Mesodermal cell (in vitro differentiated cells): ENCODE results near the gene MSH3.
A peak's percentile ranks its signal among the peaks of the same experiment; 100 is the strongest.
"Not testable (repeated sequence)": the region's sequence is repeated elsewhere in the genome, so short reads cannot be mapped to it uniquely, and the experiment has no call there.

Source experiments
- H3K27ac ChIP-seq: 2 replicates; pipeline ENCODE4 v1.7.0; 2013; ENCODE audit warnings: mild to moderate bottlenecking, low read depth, low read length, moderate library complexity; ENCODE audit not compliant: severe bottlenecking
- H3K36me3 ChIP-seq: 2 replicates; pipeline ENCODE4 v1.7.1; 2013; ENCODE audit warnings: mild to moderate bottlenecking, low read length, moderate library complexity; ENCODE audit not compliant: control insufficient read depth, insufficient read depth
- H3K4me1 ChIP-seq: one replicate; pipeline ENCODE4 v1.7.1; 2013; ENCODE audit warnings: mild to moderate bottlenecking, low read length; ENCODE audit not compliant: insufficient read depth, control insufficient read depth, poor library complexity, severe bottlenecking
- H3K4me3 ChIP-seq: 2 replicates; pipeline ENCODE4 v1.7.0; 2013; ENCODE audit warnings: low read length, control low read depth, mild to moderate bottlenecking; ENCODE audit not compliant: insufficient read depth, poor library complexity, severe bottlenecking; ENCODE audit errors: extremely low read depth
- H3K9me3 ChIP-seq: 2 replicates; pipeline ENCODE4 v1.7.1; 2013; ENCODE audit warnings: mild to moderate bottlenecking, low read length, moderate library complexity; ENCODE audit not compliant: control insufficient read depth
- WGBS, 2 experiments: methylation state at CpG; one replicate each; pipeline ENCODE4 v1.1.5; 2013; ENCODE audit warnings: missing lambda C conversion rate in 2 of 2; ENCODE audit not compliant: insufficient coverage in 2 of 2; 5-methylcytosine and 5-hydroxymethylcytosine counted together

MSH3 gene

GRCh38 chr5:80865551-80865950 is 211.1 kb downstream of the MSH3 start:
- H3K36me3 ChIP-seq, result peaks cover 9% of the 10 kb centered on the region
- no peak overlapping the region for H3K4me3 ChIP-seq
- no peaks in the 10 kb centered on the region for H3K9me3 ChIP-seq
- no peak overlapping the region for H3K27ac ChIP-seq
- no CpG with 5 or more reads among the region's 2 CpGs for WGBS, 2 experiments
- peaks cover 10% of the 10 kb centered on the region for H3K4me1 ChIP-seq

- WGBS, 2 experiments, result 100% methylated on average over 1 to 2 of the region's 2 CpGs
- H3K9me3 ChIP-seq, result no peaks in the 10 kb centered on the region
- no peak overlapping the region for H3K27ac ChIP-seq
- peaks cover 9% of the 10 kb centered on the region for H3K36me3 ChIP-seq
- peaks cover 3% of the 10 kb centered on the region for H3K4me1 ChIP-seq
- H3K4me3 ChIP-seq, result no peak overlapping the region
Measured at GRCh38 chr5:80866371-80866770, 211.9 kb downstream of the MSH3 start.

GRCh38 chr5:80867233-80867632 is 212.8 kb downstream of the MSH3 start:
- Histone ChIP-seq H3K27ac (peak overlapping the region; percentile 37), H3K4me3 (no peak overlapping the region), H3K36me3 (peaks cover 8% of the 10 kb centered on the region), H3K9me3 (no peaks in the 10 kb centered on the region), H3K4me1 (peaks cover 4% of the 10 kb centered on the region)

- peaks cover 4% of the 10 kb centered on the region for H3K4me1 ChIP-seq
- no peak overlapping the region for H3K4me3 ChIP-seq
- H3K27ac ChIP-seq, result no peak overlapping the region
- no peaks in the 10 kb centered on the region for H3K9me3 ChIP-seq
- no CpG with 5 or more reads among the region's 3 CpGs for WGBS, 2 experiments
- H3K36me3 ChIP-seq, result peaks cover 15% of the 10 kb centered on the region
Measured at GRCh38 chr5:80870442-80870841, 216.0 kb downstream of the MSH3 start.

GRCh38 chr5:80871541-80871961 is 217.1 kb downstream of the MSH3 start:
- WGBS, 2 experiments, result 57 to 88% methylated on average over 3 to 4 of the region's 4 CpGs
- Histone ChIP-seq H3K27ac (no peak overlapping the region), H3K9me3 (no peaks in the 10 kb centered on the region), H3K36me3 (peaks cover 11% of the 10 kb centered on the region), H3K4me1 (peaks cover 4% of the 10 kb centered on the region), H3K4me3 (no peak overlapping the region)

- peaks cover 23% of the 10 kb centered on the region for H3K36me3 ChIP-seq
- H3K9me3 ChIP-seq, result no peaks in the 10 kb centered on the region
- whole genome bisulfite sequencing, 2 experiments, result 95 to 96% methylated on average over 2 of the region's 2 CpGs
- no peak overlapping the region for H3K4me3 ChIP-seq
- H3K27ac ChIP-seq, result no peak overlapping the region
- H3K4me1 ChIP-seq, result peaks cover 4% of the 10 kb centered on the region
Measured at GRCh38 chr5:80874162-80874561, 219.7 kb downstream of the MSH3 start.

- no peak overlapping the region for H3K27ac ChIP-seq
- H3K36me3 ChIP-seq, result peaks cover 22% of the 10 kb centered on the region
- no peak overlapping the region for H3K4me3 ChIP-seq
- no peaks in the 10 kb centered on the region for H3K4me1 ChIP-seq
- WGBS, 2 experiments, result 78 to 94% methylated on average over 3 of the region's 3 CpGs
- no peaks in the 10 kb centered on the region for H3K9me3 ChIP-seq
Measured at GRCh38 chr5:80877592-80877991, 223.1 kb downstream of the MSH3 start.

- WGBS, 2 experiments, result no CpG with 5 or more reads among the region's 4 CpGs
- Histone ChIP-seq H3K27ac (no peak overlapping the region), H3K4me1 (peaks cover 3% of the 10 kb centered on the region), H3K9me3 (no peaks in the 10 kb centered on the region), H3K4me3 (no peak overlapping the region), H3K36me3 (peaks cover 17% of the 10 kb centered on the region)
Measured at GRCh38 chr5:80881726-80882125, 227.3 kb downstream of the MSH3 start.

GRCh38 chr5:80883390-80883789 is 228.9 kb downstream of the MSH3 start:
- not testable (repeated sequence) for H3K9me3 ChIP-seq, H3K36me3 ChIP-seq, H3K27ac ChIP-seq, H3K4me1 ChIP-seq, H3K4me3 ChIP-seq
- 83% methylated on average over 1 of the region's 3 CpGs; no CpG with 5 or more reads in 1 of the 2 experiments for WGBS, 2 experiments

- no peak overlapping the region for H3K4me3 ChIP-seq
- H3K4me1 ChIP-seq, result peaks cover 3% of the 10 kb centered on the region
- H3K27ac ChIP-seq, result no peak overlapping the region
- H3K9me3 ChIP-seq, result no peaks in the 10 kb centered on the region
- WGBS, 2 experiments, result 95 to 100% methylated on average over 3 of the region's 3 CpGs
- H3K36me3 ChIP-seq, result peaks cover 6% of the 10 kb centered on the region
Measured at GRCh38 chr5:80884086-80884813, 229.8 kb downstream of the MSH3 start.

- Histone ChIP-seq H3K4me1 (peaks cover 3% of the 10 kb centered on the region), H3K9me3 (no peaks in the 10 kb centered on the region), H3K4me3 (no peak overlapping the region), H3K36me3 (peaks cover 6% of the 10 kb centered on the region), H3K27ac (peak overlapping the region; percentile 31)
- 88% methylated on average over 1 of the region's 1 CpG; no CpG with 5 or more reads in 1 of the 2 experiments for WGBS, 2 experiments
Measured at GRCh38 chr5:80884929-80885328, 230.5 kb downstream of the MSH3 start.
